ENCODE measurements around the gene LRRK1. TPM values are rescaled to one million over a fixed set of nuclear protein-coding genes. Genes with fewer than 3 reads are reported as not detected.

The LRRK1 gene
- total and polyA plus RNA-seq, 2 of the 13 experiments (the other 11 are each of a cell fraction or from before 2014, with no cell fraction given), result 0.13 to 1.2 TPM

- ChIA-PET CTCF (ENCODE audit: low intra/inter-chr PET ratio, low total read pairs) (no interaction called here), POLR2A (no interaction called here)
- BruUV-seq (replicated peaks), result no TSS peak
- Histone ChIP-seq H2AFZ (ENCODE audit: low read length) (no peak overlapping the region), H3K4me2 (ENCODE audit: low read depth, low read length) (no peak overlapping the region; the same call in 1 of the 2 replicates), H3K9me3 (ENCODE audit: low read length) (no peaks in the 10 kb centered on the region), H3K9ac (ENCODE audit: insufficient read depth, low read depth, low read length) (no peak overlapping the region), H3K27ac (ENCODE audit: extremely low read length, insufficient read depth, low read length) (peak overlapping the region; percentile 59), H3K36me3 (replicated peaks in 1 of 2; ENCODE audit: control insufficient read depth in 1 of 2, insufficient read depth in 2 of 2, low read length in 2 of 2) (peaks cover 2 to 4% of the 10 kb centered on the region in 2 experiments; a peak in 2 of 5 replicates), H3K4me1 (ENCODE audit: insufficient read depth, low read length) (peaks cover 62% of the 10 kb centered on the region), H3K79me2 (ENCODE audit: insufficient read depth, low read length) (no peaks in the 10 kb centered on the region), H3K27me3 (ENCODE audit: control insufficient read depth in 1 of 2, insufficient read depth in 2 of 2, low read length in 2 of 2) (no peaks in the 10 kb centered on the region), H4K20me1 (ENCODE audit: insufficient read depth, low read length) (no peaks in the 10 kb centered on the region), H3K4me3 (replicated peaks in 1 of 3; ENCODE audit: insufficient read depth in 1 of 3, low read depth in 2 of 3, low read length in 3 of 3) (no peak overlapping the region)
- 95% methylated on average over 7 of the region's 9 CpGs for WGBS (ENCODE audit: low lambda C conversion rate)
- intact Hi-C loops (cut with micrococcal nuclease; ENCODE audit: unreplicated experiment) (no loop called here), in situ Hi-C loops (cut with HindIII; ENCODE audit: extremely low pct_ligation_motif_present, low pct_unique_long_range_greater_than_20kb) (no loop called here)
- no peak for DNase-seq (ENCODE audit: low spot score)
- FAIRE-seq, result no peak
- TF ChIP-seq NFIB (CRISPR knock-in tag; IDR thresholded peaks at IDR 0.05; ENCODE audit: borderline replicate concordance), result no peak
- TF ChIP-seq CBX2 (IDR thresholded peaks at IDR 0.05; ENCODE audit: low read depth, low read length), result no peak
- no peak for TF ChIP-seq CBX2 (CRISPR knock-in tag; IDR thresholded peaks at IDR 0.05; ENCODE audit: low read depth)
- TF ChIP-seq MLX (CRISPR knock-in tag; IDR thresholded peaks at IDR 0.05), result no peak
- TF ChIP-seq FOXA1 (IDR thresholded peaks at IDR 0.05), result no peak
- no peak for TF ChIP-seq FOXA1 (CRISPR knock-in tag; IDR thresholded peaks at IDR 0.05)
- no peak for TF ChIP-seq TMF1 (CRISPR knock-in tag; IDR thresholded peaks at IDR 0.05; ENCODE audit: low read depth)
- TF ChIP-seq CENPBD1 (CRISPR knock-in tag; IDR thresholded peaks at IDR 0.05; ENCODE audit: borderline replicate concordance, low read depth), result no peak
- no peak for TF ChIP-seq ZNF331 (CRISPR knock-in tag; IDR thresholded peaks at IDR 0.05)
- TF ChIP-seq FOXP4 (CRISPR knock-in tag; IDR thresholded peaks at IDR 0.05), result no peak
- TF ChIP-seq ZNF33B (CRISPR knock-in tag; IDR thresholded peaks at IDR 0.05), result no peak
- no peak for TF ChIP-seq FOXK2 (IDR thresholded peaks at IDR 0.05)
- ATAC-seq, result no peak
Observed at GRCh38 chr15:101063212-101063611, 144.1 kb downstream of the LRRK1 start.
